ENCODE measurements around the gene NFX1.
A peak's percentile ranks its signal among the peaks of the same experiment; 100 is the strongest.

The NFX1 gene

GRCh38 chr9:33265211-33265865 lies 25.0 kb upstream of the NFX1 start:
- DNase-seq (ENCODE audit: low read depth in 2 of 2), result no peak

DNA sequence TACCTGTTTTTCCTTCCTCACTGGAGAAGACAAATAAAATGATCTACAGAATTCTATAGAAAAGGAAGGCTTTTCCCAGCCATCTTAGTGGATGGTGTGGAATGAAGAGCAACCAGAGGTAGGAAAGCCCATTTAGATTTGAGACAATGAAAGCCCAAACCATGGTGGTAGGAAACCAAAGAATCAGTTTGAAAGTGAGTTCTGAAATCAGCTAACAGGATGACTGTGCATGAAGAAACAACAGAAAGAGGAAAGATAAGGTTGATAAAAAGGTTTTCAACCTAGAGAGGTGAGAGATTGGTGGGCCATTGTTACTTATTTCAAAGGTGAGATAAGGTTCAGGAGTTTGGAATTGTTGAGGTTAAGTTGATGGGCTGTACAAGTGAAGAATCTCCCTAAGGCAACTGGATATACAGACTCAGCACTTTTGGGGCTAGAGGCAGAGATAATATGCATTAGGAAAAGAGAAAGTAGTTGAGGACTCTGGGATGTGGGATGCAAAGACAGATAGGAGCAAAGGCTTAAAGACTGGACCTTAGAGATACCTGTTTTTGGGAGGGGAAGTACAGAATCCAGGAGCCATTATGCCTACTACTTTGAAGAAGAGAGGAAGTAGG lies 23.1 kb upstream of the NFX1 start:
- DNase-seq (ENCODE audit: low read depth in 2 of 2), result no peak

DNA sequence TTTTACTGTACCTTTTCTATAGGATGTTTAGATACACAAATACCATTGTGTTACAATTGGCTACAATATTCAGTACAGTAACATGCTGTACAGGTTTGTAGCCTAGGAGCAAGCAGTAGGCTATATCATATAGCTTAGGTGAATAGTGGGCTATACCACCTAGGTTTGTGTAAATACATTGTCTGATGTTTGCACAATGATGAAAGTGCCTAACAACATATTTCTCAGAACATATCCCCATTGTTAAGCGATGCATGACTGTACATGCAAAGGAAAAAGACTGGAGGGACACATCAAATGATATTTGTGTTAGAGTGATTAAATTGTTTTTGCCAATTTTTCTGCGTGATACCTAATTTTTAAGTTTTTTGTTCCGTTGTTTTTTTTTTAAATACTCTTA lies 20.2 kb upstream of the NFX1 start:
- DNase-seq (ENCODE audit: low read depth in 2 of 2), result no peak

DNA sequence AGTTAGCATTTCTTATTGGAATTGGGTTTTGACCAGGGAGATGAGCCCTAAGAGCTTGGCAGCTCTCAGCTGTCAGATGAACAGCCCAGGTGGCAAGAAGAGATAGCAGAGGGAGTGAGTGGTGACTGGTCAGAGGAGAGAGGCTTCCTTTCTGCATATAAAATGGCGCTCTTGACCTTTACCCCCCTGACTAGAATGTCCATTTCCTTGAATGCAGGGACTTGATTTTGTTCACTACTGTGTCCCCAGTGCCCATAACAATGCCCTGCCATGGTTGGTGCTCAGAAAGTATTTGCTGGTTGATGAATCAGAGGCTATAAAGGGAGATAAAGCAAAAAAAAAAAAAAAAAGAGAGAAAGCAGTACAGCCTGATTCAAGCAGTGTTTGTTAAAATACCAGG lies 18.3 kb upstream of the NFX1 start:
- no peak for DNase-seq (ENCODE audit: low read depth in 2 of 2)

GRCh38 chr9:33273266-33273971 lies 16.9 kb upstream of the NFX1 start:
- DNase-seq (ENCODE audit: low read depth in 2 of 2), result no peak

- DNase-seq (ENCODE audit: low read depth in 2 of 2), result no peak
These were observed 16.4 kb upstream of the NFX1 start for GRCh38 chr9:33273972-33274328.

DNA sequence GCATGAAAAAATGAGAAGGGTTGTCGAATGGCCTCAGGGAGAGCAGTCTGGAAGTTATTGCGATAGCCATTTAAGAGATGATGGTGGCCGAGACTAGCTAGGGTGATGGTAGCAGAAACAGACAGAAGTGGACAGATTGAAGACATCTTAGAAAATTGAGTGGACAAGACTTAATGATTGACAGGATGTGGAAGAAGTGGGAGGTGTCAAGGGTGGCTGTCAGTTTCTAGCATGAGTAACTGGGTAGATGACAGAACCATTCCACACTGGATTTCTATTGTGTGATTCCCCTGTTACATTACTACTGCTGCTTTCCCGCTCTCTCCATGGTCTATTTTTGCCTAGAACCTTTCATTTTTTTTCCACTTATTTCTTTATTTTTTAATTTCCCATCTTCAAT lies 12.8 kb upstream of the NFX1 start:
- DNase-seq (ENCODE audit: low read depth in 2 of 2), result no peak

DNA sequence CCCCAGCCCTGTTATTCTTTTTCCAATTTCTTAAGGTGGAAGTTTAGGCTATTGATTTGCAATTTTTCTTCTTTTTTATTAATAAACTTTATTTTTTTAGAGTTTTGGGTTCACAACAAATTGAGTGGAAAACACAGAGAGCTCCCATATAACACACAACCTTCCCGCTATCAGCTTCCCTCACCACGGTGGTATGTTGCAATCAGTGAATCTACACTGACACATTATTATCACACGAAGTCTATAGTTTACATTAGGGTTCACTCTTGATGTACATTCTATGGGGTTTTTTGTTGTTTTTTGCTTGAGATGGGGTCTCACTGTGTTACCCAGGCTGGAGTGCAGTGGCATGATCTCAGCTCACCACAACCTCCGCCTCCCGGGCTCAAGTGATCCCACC lies 4.8 kb upstream of the NFX1 start:
- no peak for DNase-seq (ENCODE audit: low read depth in 2 of 2)

DNA sequence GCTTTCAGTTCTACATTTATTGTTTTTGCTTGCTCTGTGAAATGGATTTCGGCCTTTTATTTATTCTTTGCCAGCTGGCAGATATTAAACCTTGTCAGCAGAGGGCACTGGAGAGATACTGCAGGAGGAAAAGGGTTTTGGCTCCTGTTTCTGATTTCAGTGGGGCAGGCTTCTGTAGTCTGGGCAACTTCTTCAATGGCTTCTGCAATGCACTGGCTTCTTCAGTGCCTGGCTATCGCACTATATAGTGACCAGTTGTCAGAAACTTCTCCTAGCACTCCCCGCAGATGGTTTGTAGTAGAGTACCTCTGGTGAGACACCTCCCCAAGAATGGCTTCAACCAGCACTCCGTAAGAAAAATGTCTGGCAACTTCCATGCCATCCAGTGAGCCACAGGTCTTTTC lies 3.2 kb upstream of the NFX1 start:
- DNase-seq (ENCODE audit: low read depth in 2 of 2), result peak in 1 of 2 donors; percentile 7

DNA sequence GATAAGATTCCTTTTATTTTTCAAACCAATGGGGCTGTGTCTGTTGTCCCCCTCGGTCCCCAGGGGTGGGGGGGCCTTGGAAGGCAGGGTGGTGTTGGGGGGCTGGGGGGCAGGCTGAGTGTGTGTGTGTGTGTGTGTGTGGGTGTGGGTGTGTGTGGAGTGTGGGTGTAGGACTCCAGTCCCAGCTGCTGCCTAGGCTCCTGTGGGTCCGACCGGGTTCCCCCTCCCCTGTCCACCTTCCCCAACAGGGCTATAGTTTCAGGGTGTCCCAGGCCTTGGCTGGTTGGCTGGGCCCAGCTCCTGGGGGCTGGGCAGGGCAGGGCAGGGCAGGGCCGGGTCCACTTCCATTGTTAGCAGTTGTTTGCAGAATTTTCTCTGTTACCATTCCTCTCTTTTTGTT lies 2.1 kb upstream of the NFX1 start:
- no peak for DNase-seq (ENCODE audit: low read depth in 2 of 2)

- no peak for DNase-seq (ENCODE audit: low read depth in 2 of 2)
These were observed 1.4 kb upstream of the NFX1 start for GRCh38 chr9:33288828-33289483.

GRCh38 chr9:33289496-33289895 lies 820 bp upstream of the NFX1 start:
- no peak for DNase-seq (ENCODE audit: low read depth in 2 of 2)

DNA sequence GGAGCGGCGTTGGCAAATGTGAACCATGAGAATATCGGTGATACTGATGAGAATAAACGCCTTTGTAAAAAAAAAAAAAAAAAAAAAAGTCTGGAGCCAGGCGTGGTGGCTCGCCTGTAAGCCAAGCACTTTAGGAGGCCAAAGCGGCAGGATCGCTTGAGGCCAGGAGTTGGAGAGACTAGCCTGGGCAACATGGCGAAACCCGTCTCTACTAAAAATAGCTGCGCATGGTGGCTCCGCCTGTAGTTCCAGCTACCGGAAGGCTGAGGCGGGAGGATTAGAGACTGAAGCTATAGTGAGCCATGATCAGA lies 425 bp upstream of the NFX1 start:
- no peak for DNase-seq (ENCODE audit: low read depth in 2 of 2)

GRCh38 chr9:33291031-33291397 lies 698 bp downstream of the NFX1 start:
- DNase-seq (ENCODE audit: low read depth in 2 of 2), result no peak

GRCh38 chr9:33291901-33292300 lies 1.6 kb downstream of the NFX1 start:
- no peak for DNase-seq (ENCODE audit: low read depth in 2 of 2)

- DNase-seq (ENCODE audit: low read depth in 2 of 2), result no peak
These were observed 3.5 kb downstream of the NFX1 start for GRCh38 chr9:33293782-33294181.

DNA sequence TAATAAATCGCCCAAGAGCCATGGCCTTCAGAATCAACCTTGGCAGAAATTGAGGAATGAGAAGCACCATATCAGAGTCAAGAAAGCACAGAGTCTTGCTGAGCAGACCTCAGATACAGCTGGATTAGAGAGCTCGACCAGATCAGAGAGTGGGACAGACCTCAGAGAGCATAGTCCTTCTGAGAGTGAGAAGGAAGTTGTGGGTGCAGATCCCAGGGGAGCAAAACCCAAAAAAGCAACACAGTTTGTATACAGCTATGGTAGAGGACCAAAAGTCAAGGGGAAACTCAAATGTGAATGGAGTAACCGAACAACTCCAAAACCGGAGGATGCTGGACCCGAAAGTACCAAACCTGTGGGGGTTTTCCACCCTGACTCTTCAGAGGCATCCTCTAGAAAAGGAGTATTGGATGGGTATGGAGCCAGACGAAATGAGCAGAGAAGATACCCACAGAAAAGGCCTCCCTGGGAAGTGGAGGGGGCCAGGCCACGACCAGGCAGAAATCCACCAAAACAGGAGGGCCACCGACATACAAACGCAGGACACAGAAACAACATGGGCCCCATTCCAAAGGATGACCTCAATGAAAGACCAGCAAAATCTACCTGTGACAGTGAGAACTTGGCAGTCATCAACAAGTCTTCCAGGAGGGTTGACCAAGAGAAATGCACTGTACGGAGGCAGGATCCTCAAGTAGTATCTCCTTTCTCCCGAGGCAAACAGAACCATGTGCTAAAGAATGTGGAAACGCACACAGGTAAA lies 4.5 kb downstream of the NFX1 start:
- no peak for DNase-seq (ENCODE audit: low read depth in 2 of 2)

GRCh38 chr9:33295571-33295970 lies 5.3 kb downstream of the NFX1 start:
- DNase-seq (ENCODE audit: low read depth in 2 of 2), result no peak

DNA sequence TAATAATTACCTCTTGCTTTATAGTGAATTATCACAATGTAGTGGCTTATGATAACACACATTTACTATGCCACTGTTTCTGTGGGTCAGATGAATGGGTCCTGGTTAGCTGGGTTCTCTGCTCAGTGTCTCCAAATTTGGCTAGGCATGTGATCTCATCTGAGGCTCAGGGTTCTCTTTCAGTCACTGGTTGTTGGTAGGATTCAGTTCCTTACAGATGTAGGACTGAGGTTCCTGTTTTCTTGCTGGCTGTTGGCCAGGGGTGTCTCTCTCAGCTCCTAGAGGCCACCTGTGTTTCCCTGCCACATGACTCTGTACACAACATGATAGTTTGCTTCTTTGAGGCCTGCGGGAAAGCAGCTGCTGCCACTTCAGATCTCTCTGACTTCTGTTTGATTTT lies 7.1 kb downstream of the NFX1 start:
- DNase-seq (ENCODE audit: low read depth in 2 of 2), result no peak

DNA sequence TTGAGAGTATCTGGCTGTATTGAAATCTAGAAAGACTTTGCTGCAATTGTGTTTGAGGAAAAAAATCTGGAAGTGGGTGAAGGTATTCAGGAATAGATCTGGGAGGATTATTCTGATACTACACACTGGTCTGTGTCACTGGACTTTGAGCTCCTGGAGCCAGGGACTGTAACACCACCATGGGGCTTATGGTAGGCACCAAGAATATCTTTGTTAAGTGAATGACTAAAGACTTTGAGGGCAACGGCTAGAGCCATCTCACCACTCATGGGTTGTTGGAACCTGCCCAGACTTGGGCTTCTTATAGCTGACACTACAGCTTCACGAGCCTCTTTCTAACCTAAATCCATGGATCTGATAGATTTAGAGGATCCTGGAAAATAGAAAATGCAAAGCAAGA lies 10.2 kb downstream of the NFX1 start:
- no peak for DNase-seq (ENCODE audit: low read depth in 2 of 2)

DNA sequence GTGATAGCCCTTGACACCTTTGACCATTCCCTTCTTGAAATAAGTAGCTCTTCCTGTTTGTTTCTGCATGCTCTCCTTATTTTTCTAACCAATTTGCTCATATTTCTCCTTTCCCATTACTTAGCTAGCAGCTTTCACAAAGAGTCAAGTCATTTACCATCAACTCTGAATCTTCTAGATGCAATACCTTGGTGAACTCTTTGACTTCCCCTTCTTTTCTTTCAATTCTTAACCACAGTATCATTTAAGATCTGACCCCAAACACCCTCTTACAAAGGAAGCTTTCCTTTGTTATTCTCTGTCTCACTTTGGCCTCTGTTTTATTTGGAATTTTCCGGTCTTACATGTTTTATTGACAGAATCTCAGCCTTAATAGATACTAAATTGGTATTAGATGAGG lies 14.0 kb downstream of the NFX1 start:
- no peak for DNase-seq (ENCODE audit: low read depth in 2 of 2)

DNA sequence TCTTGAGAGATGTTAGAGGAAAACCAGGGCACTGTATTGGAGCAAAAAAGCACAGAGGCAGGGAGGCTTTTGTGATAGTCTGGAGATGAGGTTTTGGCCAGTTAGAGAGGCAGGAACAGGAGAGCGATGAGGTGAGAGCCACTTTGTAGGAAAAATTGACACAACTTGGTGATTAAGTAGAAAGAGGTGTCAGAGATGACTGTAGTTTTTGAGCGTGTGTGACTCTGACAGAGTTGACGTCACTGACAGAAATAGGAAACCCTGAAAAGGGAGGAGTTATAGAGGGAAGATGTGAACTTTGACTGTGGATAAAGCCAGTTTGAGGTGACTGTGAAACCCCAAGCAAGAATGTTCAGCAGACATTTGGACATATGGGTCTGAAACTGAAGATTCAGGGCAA lies 15.7 kb downstream of the NFX1 start:
- no peak for DNase-seq (ENCODE audit: low read depth in 2 of 2)

Measured in stimulated activated CD8-positive, alpha-beta memory T cell treated with anti-CD3 and anti-CD28 coated beads, Interleukin-7, amount 100 ng/mL, for 1 hour (primary cell).